ENCODE results near the gene ZFP64.

DNA sequence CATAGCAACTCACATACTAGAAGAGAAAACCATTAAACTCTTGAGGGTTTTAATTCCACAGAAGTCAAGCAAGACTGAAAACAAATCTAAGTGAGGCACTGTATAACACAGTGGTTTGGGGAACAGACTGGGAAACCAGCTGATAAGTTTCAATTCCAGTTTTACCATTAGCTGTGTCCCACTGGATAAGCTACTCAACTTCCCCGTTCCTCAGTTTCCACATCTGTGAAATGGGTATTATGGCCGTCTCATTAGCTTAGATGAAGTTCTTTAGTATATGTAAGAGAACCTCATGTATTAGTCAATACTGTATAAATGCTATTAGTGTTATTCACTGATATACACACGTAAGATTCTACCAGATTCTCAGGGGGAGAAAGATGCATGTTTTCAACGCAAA, 89.0 kb downstream of the ZFP64 start:
- TF ChIP-seq, protein P1, sequence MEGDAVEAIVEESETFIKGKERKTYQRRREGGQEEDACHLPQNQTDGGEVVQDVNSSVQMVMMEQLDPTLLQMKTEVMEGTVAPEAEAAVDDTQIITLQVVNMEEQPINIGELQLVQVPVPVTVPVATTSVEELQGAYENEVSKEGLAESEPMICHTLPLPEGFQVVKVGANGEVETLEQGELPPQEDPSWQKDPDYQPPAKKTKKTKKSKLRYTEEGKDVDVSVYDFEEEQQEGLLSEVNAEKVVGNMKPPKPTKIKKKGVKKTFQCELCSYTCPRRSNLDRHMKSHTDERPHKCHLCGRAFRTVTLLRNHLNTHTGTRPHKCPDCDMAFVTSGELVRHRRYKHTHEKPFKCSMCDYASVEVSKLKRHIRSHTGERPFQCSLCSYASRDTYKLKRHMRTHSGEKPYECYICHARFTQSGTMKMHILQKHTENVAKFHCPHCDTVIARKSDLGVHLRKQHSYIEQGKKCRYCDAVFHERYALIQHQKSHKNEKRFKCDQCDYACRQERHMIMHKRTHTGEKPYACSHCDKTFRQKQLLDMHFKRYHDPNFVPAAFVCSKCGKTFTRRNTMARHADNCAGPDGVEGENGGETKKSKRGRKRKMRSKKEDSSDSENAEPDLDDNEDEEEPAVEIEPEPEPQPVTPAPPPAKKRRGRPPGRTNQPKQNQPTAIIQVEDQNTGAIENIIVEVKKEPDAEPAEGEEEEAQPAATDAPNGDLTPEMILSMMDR (IDR thresholded peaks at IDR 0.05 in 8 of 11, conservative IDR thresholded peaks at IDR 0.05 in 3 of 11): no peak
- no peak for TF ChIP-seq POLR2A (IDR thresholded peaks at IDR 0.05)
